CD4-positive, alpha-beta memory T cell (primary cell): ENCODE results near the gene MRGPRG. TPM values are rescaled to one million over a fixed set of nuclear protein-coding genes. Genes with fewer than 3 reads are reported as not detected.
A peak's percentile ranks its signal among the peaks of the same experiment; 100 is the strongest.

Experiments
- CTCF ChIA-PET: fragments of 350-600 bp; sonication (Branson Sonifier 250); formaldehyde crosslinking; loops from one replicate; lab custom pipeline; 2021; ENCODE audit warnings: inconsistent platforms; ENCODE audit not compliant: partially characterized antibody; lab: Charles Lee
- POLR2A ChIA-PET: fragments of 350-600 bp; sonication (Branson Sonifier 250); formaldehyde crosslinking; loops from one replicate; lab custom pipeline; 2021; ENCODE audit not compliant: partially characterized antibody; lab: Charles Lee
- DNase-seq, 5 donors: peaks; one replicate each; pipeline versions ENCODE4 v3.0.0 to v3.0.0-alpha.2; 2020 to 2022; ENCODE audit warnings: mixed read lengths in 1 of 5
- H3K27ac ChIP-seq: one replicate; pipeline ENCODE4 v1.7.0; 2013; ENCODE audit warnings: low read depth, low read length
- H3K27me3 ChIP-seq: 2 replicates; pipeline ENCODE4 v1.7.0; 2013; ENCODE audit warnings: mild to moderate bottlenecking, low read length, moderate library complexity; ENCODE audit not compliant: insufficient read depth
- H3K36me3 ChIP-seq: 2 replicates; pipeline ENCODE4 v1.7.0; 2013; ENCODE audit warnings: mild to moderate bottlenecking, low read length, moderate library complexity; ENCODE audit not compliant: insufficient read depth
- H3K4me1 ChIP-seq: 2 replicates; pipeline ENCODE4 v1.7.0; 2013; ENCODE audit warnings: mild to moderate bottlenecking, low read length, moderate library complexity; ENCODE audit not compliant: insufficient read depth
- H3K4me3 ChIP-seq, 2 donors: one replicate each; pipeline ENCODE4 v1.7.0; 2013; ENCODE audit warnings: low read length in 2 of 2, mild to moderate bottlenecking in 1 of 2
- H3K9me3 ChIP-seq, 2 donors: one replicate each; pipeline ENCODE4 v1.7.0; 2013; ENCODE audit warnings: low read length in 2 of 2, control low read depth in 1 of 2; ENCODE audit not compliant: control insufficient read depth in 1 of 2
- H3K27ac Mint-ChIP-seq, 7 donors: one replicate each; pipeline ENCODE4 v1.8.0; 2020 to 2021; ENCODE audit warnings: mixed read lengths in 7 of 7, mild to moderate bottlenecking in 6 of 7, inconsistent platforms in 3 of 7, moderate library complexity in 3 of 7
- H3K27me3 Mint-ChIP-seq, 2 donors: one replicate each; pipeline ENCODE4 v1.8.0; 2020 to 2021; ENCODE audit warnings: mixed read lengths in 2 of 2
- H3K36me3 Mint-ChIP-seq, 2 donors: one replicate each; pipeline ENCODE4 v1.8.0; 2020 to 2021; ENCODE audit warnings: mixed read lengths in 2 of 2, inconsistent platforms in 1 of 2, mild to moderate bottlenecking in 1 of 2
- H3K4me1 Mint-ChIP-seq, 4 donors: one replicate each; pipeline ENCODE4 v1.8.0; 2020 to 2021; ENCODE audit warnings: mixed read lengths in 4 of 4, mild to moderate bottlenecking in 1 of 4
- H3K4me3 Mint-ChIP-seq, 8 donors: one replicate each; pipeline ENCODE4 v1.8.0; 2020 to 2021; ENCODE audit warnings: mixed read lengths in 8 of 8, mild to moderate bottlenecking in 7 of 8, moderate library complexity in 6 of 8, inconsistent platforms in 3 of 8
- H3K9me3 Mint-ChIP-seq, 8 donors: one replicate each; pipeline ENCODE4 v1.8.0; 2020 to 2021; ENCODE audit warnings: mixed read lengths in 8 of 8, mild to moderate bottlenecking in 5 of 8, inconsistent platforms in 3 of 8, moderate library complexity in 1 of 8
- intact Hi-C: fragments of 100-400 bp; cut with micrococcal nuclease; formaldehyde crosslinking; loops from one replicate; pipeline ENCODE4 v1.15.1; 2023
- polyA plus RNA-seq, 2 donors: library from polyadenylated mRNA; unstranded; fragments of 300-500 nt; fragmentation: Illumina TruSeq; gene quantifications; one replicate each; pipeline ENCODE4 v1.2.3, GENCODE V29; 2021
- total RNA-seq, 2 experiments: library from RNA; stranded (reverse); gene quantifications; one replicate each; pipeline ENCODE4 v1.2.3, GENCODE V29; 2021

Gene MRGPRG
- total and polyA plus RNA-seq, 4 experiments from 2014 or later, result not detected

DNA sequence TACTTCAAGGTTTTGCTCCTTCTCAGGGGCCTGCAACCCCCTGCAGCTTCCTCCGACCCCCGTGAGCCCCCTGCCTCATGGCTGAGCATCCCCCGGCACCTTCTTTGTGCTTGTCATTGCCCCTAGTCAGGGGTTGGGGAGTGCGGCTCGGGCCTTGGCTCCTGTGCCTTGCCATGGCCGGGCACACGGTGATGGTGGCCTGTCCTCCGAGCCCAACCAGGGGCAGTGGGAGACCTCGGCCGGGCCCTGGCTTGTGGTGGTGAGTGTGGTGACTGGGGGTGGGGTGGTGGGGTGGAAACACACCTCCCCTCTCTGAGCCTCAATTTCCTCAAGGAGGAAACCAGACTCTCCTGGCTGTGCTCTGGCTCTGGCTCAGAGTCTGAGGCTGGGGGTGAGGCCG is 1.5 kb upstream of the MRGPRG start:
- ChIA-PET POLR2A (no interaction called here), CTCF (no interaction called here)
- H3K36me3 ChIP-seq, result no peaks in the 10 kb centered on the region
- H3K27me3 ChIP-seq, result no peaks in the 10 kb centered on the region
- DNase-seq, result no peak
- intact Hi-C loops, result no loop called here
- H3K27me3 Mint-ChIP-seq, result peaks cover 3 to 12% of the 10 kb centered on the region in 2 donors
- no peaks in the 10 kb centered on the region for H3K9me3 Mint-ChIP-seq
- no peak overlapping the region for H3K4me3 ChIP-seq
- H3K4me1 ChIP-seq, result no peaks in the 10 kb centered on the region
- peaks cover 2 to 14% (median 4%) of the 10 kb centered on the region in 4 donors for H3K4me1 Mint-ChIP-seq
- H3K27ac Mint-ChIP-seq, result no peak overlapping the region
- H3K27ac ChIP-seq, result no peak overlapping the region
- no peaks in the 10 kb centered on the region for H3K36me3 Mint-ChIP-seq
- no peaks in the 10 kb centered on the region for H3K9me3 ChIP-seq
- no peak overlapping the region for H3K4me3 Mint-ChIP-seq

DNA sequence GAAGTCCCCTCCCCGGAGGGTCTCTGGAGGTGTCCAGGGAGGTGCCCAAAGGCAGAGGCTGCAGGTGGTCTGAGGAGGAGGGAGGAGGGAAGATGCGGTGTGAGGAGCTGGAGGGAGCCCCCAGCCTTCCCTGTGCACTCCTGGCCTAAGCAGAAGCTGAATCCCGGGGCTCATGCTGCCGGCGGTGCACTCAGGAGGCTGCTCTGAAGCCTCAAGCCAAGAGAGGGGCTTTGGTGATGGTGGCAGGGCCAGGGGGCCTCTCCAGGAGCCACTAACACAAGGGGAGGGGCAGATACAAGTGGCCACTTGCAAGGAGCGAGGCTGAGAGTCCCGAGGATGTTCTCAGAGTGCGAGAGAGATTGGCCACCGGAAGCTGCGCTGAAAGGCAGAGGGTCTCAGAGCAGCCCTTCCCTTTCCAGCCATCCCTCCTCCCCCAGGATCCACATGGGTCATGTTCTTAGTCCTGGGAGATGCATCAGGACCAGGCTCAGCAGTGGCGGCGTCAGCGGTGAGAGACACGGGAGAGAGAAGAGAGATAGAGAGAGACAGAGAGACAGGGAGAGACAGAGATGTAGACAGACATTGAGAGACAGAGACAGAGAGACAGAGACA is 774 bp upstream of the MRGPRG start:
- H3K4me1 Mint-ChIP-seq, result peaks cover 2 to 14% (median 4%) of the 10 kb centered on the region in 4 donors
- Histone ChIP-seq H3K9me3 (no peaks in the 10 kb centered on the region), H3K36me3 (no peaks in the 10 kb centered on the region), H3K27me3 (no peaks in the 10 kb centered on the region), H3K27ac (no peak overlapping the region), H3K4me3 (no peak overlapping the region), H3K4me1 (no peaks in the 10 kb centered on the region)
- H3K4me3 Mint-ChIP-seq, result no peak overlapping the region
- H3K9me3 Mint-ChIP-seq, result no peaks in the 10 kb centered on the region
- H3K27me3 Mint-ChIP-seq, result peaks cover 6 to 15% of the 10 kb centered on the region in 2 donors
- ChIA-PET POLR2A (no interaction called here), CTCF (no interaction called here)
- no peaks in the 10 kb centered on the region for H3K36me3 Mint-ChIP-seq
- no peak overlapping the region for H3K27ac Mint-ChIP-seq
- no peak for DNase-seq
- intact Hi-C loops, result no loop called here

DNA sequence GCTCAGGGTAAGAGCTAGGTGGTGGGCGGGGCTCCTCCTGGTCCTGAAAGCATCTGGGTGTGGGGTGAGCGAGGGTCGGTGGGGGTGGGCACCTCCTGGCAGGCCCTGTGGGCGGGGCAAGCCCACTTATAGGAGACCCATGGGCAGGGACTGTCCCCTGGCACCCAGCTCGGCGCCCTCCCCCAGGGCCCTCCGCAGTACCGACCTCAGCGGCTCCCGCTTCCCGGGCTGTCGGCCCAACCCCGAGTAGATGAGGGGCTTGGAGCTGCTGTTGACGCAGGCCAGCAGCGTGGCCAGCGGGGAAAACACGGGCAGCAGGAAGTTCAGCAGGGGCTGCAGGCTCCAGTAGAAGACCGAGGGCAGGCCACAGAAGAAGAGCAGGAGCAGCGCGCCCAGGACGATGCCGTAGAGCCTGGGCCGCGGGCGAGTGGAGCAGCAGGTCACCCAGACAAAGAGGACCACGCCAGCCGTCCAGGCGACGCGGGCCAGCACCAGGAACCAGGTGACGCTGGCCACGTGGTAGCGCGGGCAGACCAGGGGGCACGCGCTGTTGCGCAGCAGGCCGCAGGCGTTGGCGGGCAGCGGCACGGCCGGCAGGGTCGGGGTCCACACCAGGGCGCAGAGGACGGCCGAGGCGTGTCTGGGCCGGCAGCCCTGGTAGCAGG is 663 bp downstream of the MRGPRG start:
- peaks cover 0 to 8% (median 3%) of the 10 kb centered on the region in 4 donors for H3K4me1 Mint-ChIP-seq
- intact Hi-C loops, result loop anchor here (2.0 kb wide), 1 partner anchor 685 kb away; no protein-coding TSS in a partner anchor
- Histone ChIP-seq H3K4me3 (no peak overlapping the region), H3K27me3 (no peaks in the 10 kb centered on the region), H3K36me3 (no peaks in the 10 kb centered on the region), H3K4me1 (no peaks in the 10 kb centered on the region), H3K27ac (no peak overlapping the region), H3K9me3 (no peaks in the 10 kb centered on the region)
- no peak for DNase-seq
- CTCF ChIA-PET, result no interaction called here
- peaks cover 8 to 22% of the 10 kb centered on the region in 2 donors for H3K27me3 Mint-ChIP-seq
- H3K9me3 Mint-ChIP-seq, result no peaks in the 10 kb centered on the region
- H3K27ac Mint-ChIP-seq, result no peak overlapping the region
- no peak overlapping the region for H3K4me3 Mint-ChIP-seq
- H3K36me3 Mint-ChIP-seq, result no peaks in the 10 kb centered on the region
- POLR2A ChIA-PET, result no interaction called here

DNA sequence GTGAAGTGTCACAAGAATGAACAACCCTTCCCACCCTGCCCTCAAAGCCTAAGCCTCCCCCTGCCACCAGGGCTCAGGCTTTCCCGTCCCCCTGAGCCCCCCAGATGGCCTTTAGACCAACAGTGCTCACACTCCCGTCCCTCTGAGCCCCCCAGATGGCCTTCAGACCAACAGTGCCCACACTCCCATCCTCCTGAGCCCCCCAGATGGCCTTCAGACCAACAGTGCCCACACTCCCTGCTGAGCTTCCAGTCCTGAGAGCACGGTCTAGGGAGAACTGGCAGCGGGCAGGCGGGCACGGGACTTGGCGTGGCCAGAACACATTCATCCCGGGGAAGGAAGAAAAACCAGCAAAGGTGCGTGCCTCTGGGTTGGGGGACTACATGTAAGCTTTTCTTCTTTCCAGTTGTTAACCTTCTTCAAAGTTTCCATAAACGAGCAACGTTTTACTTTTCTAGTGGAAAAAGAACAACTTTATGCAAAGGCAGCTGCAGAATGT is 2.5 kb downstream of the MRGPRG start:
- no peak overlapping the region for H3K4me3 ChIP-seq
- no peaks in the 10 kb centered on the region for H3K27me3 ChIP-seq
- Mint-ChIP-seq H3K4me3 (no peak overlapping the region), H3K27me3 (peaks cover 8 to 25% of the 10 kb centered on the region in 2 donors), H3K9me3 (peaks cover 0 to 11% (median 7%) of the 10 kb centered on the region in 8 donors), H3K27ac (peak overlapping the region in 1 of 7 donors; percentile 52), H3K4me1 (peaks cover 0 to 4% (median 0%) of the 10 kb centered on the region in 4 donors), H3K36me3 (no peaks in the 10 kb centered on the region)
- H3K27ac ChIP-seq, result no peak overlapping the region
- no peaks in the 10 kb centered on the region for H3K4me1 ChIP-seq
- intact Hi-C loops, result loop anchor here (2.0 kb wide), 1 partner anchor 683 kb away; no protein-coding TSS in a partner anchor
- no peaks in the 10 kb centered on the region for H3K36me3 ChIP-seq
- no peaks in the 10 kb centered on the region for H3K9me3 ChIP-seq
- POLR2A ChIA-PET, result no interaction called here
- DNase-seq, result no peak
- CTCF ChIA-PET, result interaction anchor here (1.7 kb wide), 1 partner anchor 8 kb away, joined by 3 read pairs; no protein-coding TSS in a partner anchor

DNA sequence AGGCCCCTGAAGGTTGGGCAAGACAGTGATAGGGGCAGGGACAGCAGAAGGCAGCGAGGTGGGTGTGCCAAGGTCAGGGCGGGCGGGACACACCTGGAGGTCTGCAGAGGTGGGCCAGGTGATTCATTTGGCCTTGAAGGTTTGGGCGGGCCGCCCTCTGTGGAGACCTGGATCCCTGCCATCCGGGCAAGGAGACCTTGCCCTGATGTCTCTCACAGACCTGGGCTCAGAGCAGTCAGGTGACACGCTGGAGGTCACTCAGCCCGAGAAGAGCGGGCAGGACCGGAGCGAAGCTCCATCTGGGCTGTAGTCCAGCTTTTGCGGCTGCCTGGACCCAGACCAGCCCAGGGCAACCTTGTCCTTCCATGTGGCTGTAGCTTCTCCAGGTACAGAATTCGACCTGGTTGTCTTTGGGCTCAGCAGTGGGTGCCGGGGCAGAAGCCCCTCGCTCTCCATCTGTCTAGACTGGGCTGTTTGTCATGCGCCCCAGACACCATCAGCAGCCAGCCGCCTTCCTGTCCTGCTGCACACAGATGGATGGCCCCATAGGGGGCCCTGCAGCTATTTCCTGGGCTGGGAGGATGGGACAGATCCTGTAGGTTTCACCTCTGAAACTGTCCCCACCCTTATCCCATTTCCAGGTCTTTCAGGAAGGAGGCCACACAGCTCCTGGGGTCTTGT is 3.1 kb downstream of the MRGPRG start:
- Mint-ChIP-seq H3K9me3 (peaks cover 0 to 16% (median 8%) of the 10 kb centered on the region in 8 donors), H3K36me3 (no peaks in the 10 kb centered on the region), H3K4me1 (peaks cover 0 to 4% (median 0%) of the 10 kb centered on the region in 4 donors), H3K27ac (no peak overlapping the region), H3K4me3 (no peak overlapping the region), H3K27me3 (peaks cover 8 to 25% of the 10 kb centered on the region in 2 donors)
- Histone ChIP-seq H3K36me3 (no peaks in the 10 kb centered on the region), H3K4me3 (no peak overlapping the region), H3K9me3 (no peaks in the 10 kb centered on the region), H3K27ac (no peak overlapping the region), H3K4me1 (no peaks in the 10 kb centered on the region), H3K27me3 (no peaks in the 10 kb centered on the region)
- POLR2A ChIA-PET, result interaction anchor here (0.7 kb wide), 1 partner anchor 164 kb away, joined by 3 read pairs; the partner anchor contains the start of gene ZNF195
- intact Hi-C loops, result loop anchor here (2.0 kb wide), 1 partner anchor 683 kb away; no protein-coding TSS in a partner anchor
- CTCF ChIA-PET, result interaction anchor here (1.7 kb wide), 1 partner anchor 9 kb away, joined by 3 read pairs; no protein-coding TSS in a partner anchor
- no peak for DNase-seq

DNA sequence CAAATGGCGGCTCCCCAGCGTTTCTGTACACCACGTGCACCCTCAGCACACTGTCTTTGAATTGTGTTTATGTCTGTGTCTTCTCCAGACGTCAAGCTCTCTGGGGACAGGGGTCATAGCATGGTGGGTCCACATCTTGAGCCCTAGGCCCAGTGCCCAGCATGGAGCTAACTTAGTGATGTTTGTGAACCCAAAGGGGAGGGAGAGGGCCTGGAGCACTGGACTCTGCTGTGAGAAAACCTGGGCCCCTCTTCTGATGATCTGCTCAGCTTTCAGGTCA is 4.3 kb downstream of the MRGPRG start:
- Histone ChIP-seq H3K27ac (no peak overlapping the region), H3K36me3 (no peaks in the 10 kb centered on the region), H3K9me3 (no peaks in the 10 kb centered on the region), H3K27me3 (no peaks in the 10 kb centered on the region), H3K4me1 (no peaks in the 10 kb centered on the region), H3K4me3 (no peak overlapping the region)
- DNase-seq, result no peak
- intact Hi-C loops, result no loop called here
- peaks cover 0 to 4% (median 0%) of the 10 kb centered on the region in 4 donors for H3K4me1 Mint-ChIP-seq
- POLR2A ChIA-PET, result no interaction called here
- H3K27me3 Mint-ChIP-seq, result peaks cover 8 to 22% of the 10 kb centered on the region in 2 donors
- no peak overlapping the region for H3K27ac Mint-ChIP-seq
- CTCF ChIA-PET, result interaction anchor here (0.6 kb wide), 1 partner anchor 9 kb away, joined by 3 read pairs; no protein-coding TSS in a partner anchor
- H3K4me3 Mint-ChIP-seq, result no peak overlapping the region
- H3K9me3 Mint-ChIP-seq, result peaks cover 0 to 19% (median 8%) of the 10 kb centered on the region in 8 donors
- no peaks in the 10 kb centered on the region for H3K36me3 Mint-ChIP-seq
